Erythroblast (primary cell): ENCODE measurements around the gene NFATC1.

Experiments
- GATA1 ChIP-seq: IDR thresholded peaks from 2 replicates; pipeline ENCODE4 v1.6.1; 2011; ENCODE audit warnings: low read depth, mild to moderate bottlenecking, control low read depth, low read length, moderate library complexity
- POLR2A ChIP-seq: IDR thresholded peaks from 2 replicates; pipeline ENCODE4 v1.6.1; 2011; ENCODE audit warnings: mild to moderate bottlenecking, low read length

DNA sequence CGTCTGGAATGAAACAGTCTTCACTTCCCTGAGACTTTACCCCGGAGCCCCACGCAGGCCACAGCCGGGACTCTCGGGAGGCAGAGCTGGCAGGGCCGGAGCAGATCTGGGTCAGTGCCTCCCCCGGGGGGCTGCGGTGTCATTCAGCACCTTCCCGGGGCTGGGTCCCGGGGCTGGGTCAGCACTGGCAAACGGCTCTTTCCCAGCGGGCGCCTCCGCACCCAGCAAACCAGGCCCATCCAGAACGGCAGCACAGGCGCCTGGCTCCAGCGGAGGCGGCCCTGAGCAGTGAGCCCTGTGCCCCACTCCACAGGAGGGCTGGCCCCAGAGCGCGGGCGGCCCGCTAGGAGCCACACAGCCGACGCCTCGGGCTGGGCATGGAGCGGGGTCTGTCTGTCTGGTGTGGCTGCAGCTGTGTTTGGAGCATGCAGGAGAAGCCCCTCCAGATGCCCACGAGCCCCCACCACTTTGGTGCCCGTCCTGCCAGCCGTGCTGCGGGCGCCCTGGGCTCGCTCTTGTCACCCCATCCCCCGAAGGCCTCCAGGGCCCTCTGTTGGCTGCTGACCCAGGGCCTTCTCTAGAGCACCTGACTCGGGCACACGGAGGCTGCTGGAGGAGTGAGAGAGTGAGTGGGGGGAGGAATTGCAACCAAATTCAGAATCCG is 151.8 kb downstream of the NFATC1 start:
- no peak for TF ChIP-seq POLR2A
- no peak for TF ChIP-seq GATA1
